ENCODE results near the gene PHEX.
A peak's percentile ranks its signal among the peaks of the same experiment; 100 is the strongest.
"Not testable (repeated sequence)": the region's sequence is repeated elsewhere in the genome, so short reads cannot be mapped to it uniquely, and the experiment has no call there.

Gene PHEX

GRCh38 chrX:22247169-22247568, 215.0 kb downstream of the PHEX start:
- DNase-seq (ENCODE audit: low spot score): peak; percentile 9

GRCh38 chrX:22248401-22248800, 216.3 kb downstream of the PHEX start:
- no peak for DNase-seq (ENCODE audit: low spot score)

GRCh38 chrX:22249371-22249770, 217.2 kb downstream of the PHEX start:
- DNase-seq (ENCODE audit: low spot score): no peak

- no peak for DNase-seq (ENCODE audit: low spot score)
Measured at GRCh38 chrX:22268706-22269105, 236.6 kb downstream of the PHEX start.

GRCh38 chrX:22272613-22273012, 240.5 kb downstream of the PHEX start, which contains the start of gene CBLL2:
CBLL2 (plus strand) TSS chrX:22272913; CDS start chrX:22272992, 79 bp downstream.
- no peak for DNase-seq (ENCODE audit: low spot score)

- DNase-seq (ENCODE audit: low spot score): no peak
Measured at GRCh38 chrX:22273714-22274317, 241.7 kb downstream of the PHEX start.

GRCh38 chrX:22276781-22277180, 244.7 kb downstream of the PHEX start:
- DNase-seq (ENCODE audit: low spot score): peak; percentile 10

- DNase-seq (ENCODE audit: low spot score): no peak
Measured at GRCh38 chrX:22278375-22278774, 246.2 kb downstream of the PHEX start.

GRCh38 chrX:22289209-22289608, 257.1 kb downstream of the PHEX start:
- DNase-seq (ENCODE audit: low spot score): not testable (repeated sequence)

- peak; percentile 10 for DNase-seq (ENCODE audit: low spot score)
Measured at GRCh38 chrX:22296871-22297270, 264.7 kb downstream of the PHEX start.

- peak; percentile 54 for DNase-seq (ENCODE audit: low spot score)
Measured at GRCh38 chrX:22300130-22300529, 268.0 kb downstream of the PHEX start.

All from AG20443 (cell line).